Aorta (tissue), 5 donors: ENCODE measurements around the gene SLC8A1. TPM values are rescaled to one million over a fixed set of nuclear protein-coding genes. Genes with fewer than 3 reads are reported as not detected.

Experiments used
- ATAC-seq: fragments of 200-7000 bp; cut with Tn5 transposase; one replicate; pipeline ENCODE4 v1.9.1; 2022; ENCODE audit warnings: moderate library complexity; ENCODE audit not compliant: low FRiP score
- DNase-seq, 2 donors: peaks; one replicate each; pipeline ENCODE4 v3.0.0-alpha.2; 2020
- H3K27ac ChIP-seq, 2 donors: one replicate each; pipeline ENCODE4 v1.5.1; 2013; ENCODE audit warnings: low read length in 2 of 2, mild to moderate bottlenecking in 2 of 2, moderate library complexity in 2 of 2, control low read depth in 1 of 2, inconsistent platforms in 1 of 2, low read depth in 1 of 2
- H3K27me3 ChIP-seq, 2 donors: one replicate each; pipeline ENCODE4 v1.6.1; 2013; ENCODE audit warnings: control low read depth in 1 of 2, low read length in 1 of 2, mild to moderate bottlenecking in 1 of 2, moderate library complexity in 1 of 2; ENCODE audit not compliant: insufficient read depth in 2 of 2, control insufficient read depth in 1 of 2
- H3K36me3 ChIP-seq, 2 donors: one replicate each; pipeline ENCODE4 v1.6.1; 2013; ENCODE audit warnings: control low read depth in 1 of 2, low read length in 1 of 2, mild to moderate bottlenecking in 1 of 2; ENCODE audit not compliant: insufficient read depth in 2 of 2, control insufficient read depth in 1 of 2
- H3K4me1 ChIP-seq, 2 donors: one replicate each; pipeline ENCODE4 v1.6.1; 2013; ENCODE audit warnings: low read length in 2 of 2, control low read depth in 1 of 2, mild to moderate bottlenecking in 1 of 2, moderate library complexity in 1 of 2; ENCODE audit not compliant: insufficient read depth in 2 of 2, control insufficient read depth in 1 of 2
- H3K4me3 ChIP-seq, 2 donors: one replicate each; pipeline ENCODE4 v1.5.1; 2013; ENCODE audit warnings: low read length in 2 of 2, control low read depth in 1 of 2, mild to moderate bottlenecking in 1 of 2
- H3K9me3 ChIP-seq: one replicate; pipeline ENCODE4 v1.6.1; 2013; ENCODE audit warnings: mild to moderate bottlenecking, low read length; ENCODE audit not compliant: control insufficient read depth
- WGBS, 2 donors: extraction: QIAGEN DNeasy Blood & Tissue Kit; methylation state at CpG; one replicate each; pipeline ENCODE4 v1.1.7; 2013; 5-methylcytosine and 5-hydroxymethylcytosine counted together
- intact Hi-C, 2 donors: fragments of 100-400 bp; cut with DNase I; formaldehyde crosslinking; loops; one replicate each; pipeline versions ENCODE4 v1.14.2 to v1.15.0; 2022
- polyA plus RNA-seq, 2 donors: library from polyadenylated mRNA; stranded (reverse); fragments of 200-250 nt; gene quantifications; one replicate each; pipeline ENCODE4 v1.2.3, GENCODE V29; 2013
- total RNA-seq, 2 donors: library from RNA; stranded (reverse); fragmentation: NEBNext Ultra II Directional; extraction: Animal tissue kit (Norgen Biotek cat#: 25700); gene quantifications; one replicate each; pipeline ENCODE4 v1.2.1, GENCODE V29; 2021
- donor health status: healthy with polysubstance abuse.
- donor health status: Bipolar disorder and iron deficiency.
- donor health status: DM: no; HTN: no; CAD: no.
- donor health status: DM: no; HTN: no; CAD: no.
- donor health status: DM: yes; HTN: yes; CAD: no.

SLC8A1 gene
- total and polyA plus RNA-seq, 4 donors: 0.38 to 35.9 (median 15.7) TPM

DNA sequence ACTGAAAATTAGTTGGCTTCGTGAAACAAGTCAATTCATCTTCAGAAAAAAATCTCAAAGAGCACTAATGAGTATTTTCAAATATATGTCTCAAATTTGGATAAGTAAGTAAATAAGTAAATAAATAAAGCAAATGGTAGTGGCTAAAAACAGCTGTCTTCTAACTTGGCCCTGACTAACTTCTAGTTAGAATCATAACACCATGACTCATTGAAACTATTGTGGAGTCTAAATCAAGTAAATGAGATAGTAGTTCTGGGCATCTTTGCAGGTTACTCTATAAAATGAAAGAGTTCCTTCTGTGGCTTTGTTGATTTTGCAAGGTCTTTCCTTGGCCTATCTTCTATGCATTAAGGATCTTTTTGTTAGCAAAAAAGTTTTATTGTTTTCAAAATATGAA, 110.7 kb downstream of the SLC8A1 start:
- no peak for ATAC-seq
- 95 to 99% methylated on average over 1 of the region's 1 CpG for WGBS, 2 donors
- H3K27ac ChIP-seq: no peak overlapping the region
- no peaks in the 10 kb centered on the region for H3K27me3 ChIP-seq
- H3K4me3 ChIP-seq: no peak overlapping the region
- no peak for DNase-seq
- peaks cover 4 to 11% of the 10 kb centered on the region in 2 donors for H3K4me1 ChIP-seq
- intact Hi-C loops: loop anchor here in 1 of 2 donors (10.0 kb wide), 1 partner anchor 94 kb away; no protein-coding TSS in a partner anchor
- no peaks in the 10 kb centered on the region for H3K9me3 ChIP-seq
- no peaks in the 10 kb centered on the region for H3K36me3 ChIP-seq

DNA sequence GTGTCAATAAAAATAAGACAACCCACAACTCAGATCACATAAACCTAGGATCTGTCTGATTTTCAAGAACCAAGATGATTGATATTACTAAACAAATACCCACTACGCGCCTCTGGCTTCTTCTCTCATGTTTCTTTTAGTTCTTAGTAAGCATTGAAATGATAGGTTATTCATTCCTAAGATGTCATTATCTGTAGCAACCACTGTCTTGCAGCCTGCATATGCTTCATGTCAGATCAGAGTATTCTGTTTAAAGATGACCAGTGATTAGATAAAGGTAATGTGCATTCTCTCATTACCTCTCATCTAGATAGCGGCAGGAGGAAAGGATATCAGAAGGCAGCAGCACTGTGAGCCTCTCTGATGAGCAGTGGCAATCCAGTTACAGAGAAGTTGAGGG, 112.9 kb downstream of the SLC8A1 start:
- no peaks in the 10 kb centered on the region for H3K36me3 ChIP-seq
- 95 to 97% methylated on average over 3 of the region's 3 CpGs for WGBS, 2 donors
- H3K27me3 ChIP-seq: no peaks in the 10 kb centered on the region
- intact Hi-C loops: no loop called here
- peaks cover under 1 to 3% of the 10 kb centered on the region in 2 donors for H3K4me1 ChIP-seq
- DNase-seq (no peak), ATAC-seq (no peak)
- no peak overlapping the region for H3K27ac ChIP-seq
- no peaks in the 10 kb centered on the region for H3K9me3 ChIP-seq
- H3K4me3 ChIP-seq: no peak overlapping the region

DNA sequence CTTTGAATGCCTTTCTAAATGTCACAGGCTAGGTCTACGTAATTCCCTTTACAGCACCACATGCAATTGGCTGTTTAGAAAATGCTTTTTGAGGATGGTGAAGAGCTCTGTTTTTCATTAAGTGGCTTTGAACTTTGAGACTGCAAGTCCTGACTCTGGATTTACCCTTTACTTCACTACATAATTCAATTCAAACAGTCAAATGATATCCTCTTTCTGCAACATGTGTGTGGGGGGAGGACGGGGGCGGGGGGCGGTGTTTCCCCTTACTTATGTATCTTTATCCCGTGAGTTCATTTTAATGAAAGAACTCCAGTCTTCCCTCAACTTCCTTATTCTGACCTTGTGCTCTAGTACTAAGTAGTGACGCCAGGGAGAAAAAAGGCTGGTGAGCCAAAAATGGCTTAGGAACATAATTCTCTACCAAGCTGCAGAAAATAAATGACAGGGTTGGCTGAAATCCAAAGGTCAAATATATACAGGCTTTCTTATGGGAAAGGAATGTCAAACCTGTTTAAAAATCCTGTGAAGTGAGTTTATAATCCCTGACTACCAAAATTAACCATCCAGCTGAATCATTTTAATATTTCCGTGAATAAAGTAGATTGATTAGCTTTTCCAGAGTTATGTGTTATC, 119.6 kb downstream of the SLC8A1 start:
- H3K27ac ChIP-seq: no peak overlapping the region
- DNase-seq (no peak), ATAC-seq (peak; percentile 45)
- H3K27me3 ChIP-seq: no peaks in the 10 kb centered on the region
- no peak overlapping the region for H3K4me3 ChIP-seq
- WGBS, 2 donors: 5 to 16% methylated on average over 7 of the region's 7 CpGs
- intact Hi-C loops: no loop called here
- H3K36me3 ChIP-seq: no peaks in the 10 kb centered on the region
- no peaks in the 10 kb centered on the region for H3K9me3 ChIP-seq
- peaks cover 0 to 5% of the 10 kb centered on the region in 2 donors for H3K4me1 ChIP-seq

DNA sequence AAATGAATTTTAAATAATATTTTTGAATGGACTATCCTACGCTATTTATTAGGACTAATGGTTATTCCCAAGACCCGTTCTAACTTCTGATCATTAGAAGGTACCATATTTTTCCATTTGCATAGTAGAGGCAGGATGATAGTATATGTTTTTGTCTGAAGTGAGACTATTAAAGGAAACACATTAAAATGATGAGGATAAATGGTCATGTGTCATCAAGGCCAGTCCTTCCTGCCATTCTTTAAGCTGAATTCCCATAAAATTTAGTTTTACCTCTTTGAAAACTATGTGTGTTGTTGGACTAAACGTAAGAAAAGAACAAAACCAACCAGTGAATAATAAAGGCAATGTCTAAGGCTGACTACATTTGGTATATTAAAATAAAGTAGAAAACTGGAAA, 121.8 kb downstream of the SLC8A1 start:
- no peaks in the 10 kb centered on the region for H3K9me3 ChIP-seq
- no peak for DNase-seq
- intact Hi-C loops: no loop called here
- no peaks in the 10 kb centered on the region for H3K27me3 ChIP-seq
- ATAC-seq: no peak
- 75 to 91% methylated on average over 3 of the region's 3 CpGs for WGBS, 2 donors
- no peaks in the 10 kb centered on the region for H3K36me3 ChIP-seq
- peaks cover 1 to 5% of the 10 kb centered on the region in 2 donors for H3K4me1 ChIP-seq
- no peak overlapping the region for H3K27ac ChIP-seq
- H3K4me3 ChIP-seq: no peak overlapping the region

DNA sequence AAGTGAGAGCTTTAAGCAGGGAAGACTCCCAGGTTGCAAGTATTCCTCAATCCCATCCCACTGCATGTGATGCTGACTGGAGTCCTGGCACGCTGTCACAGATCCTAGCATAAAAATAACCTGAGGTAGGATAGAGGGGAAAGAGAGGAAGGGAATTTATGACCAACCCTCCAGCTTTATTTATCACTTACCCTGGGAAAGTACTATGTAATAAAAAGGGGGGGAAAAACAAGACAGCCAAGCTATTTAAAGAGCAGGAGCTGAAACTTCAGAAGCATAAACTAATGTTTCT, 122.2 kb downstream of the SLC8A1 start:
- H3K9me3 ChIP-seq: no peaks in the 10 kb centered on the region
- ATAC-seq (peak; percentile 57), DNase-seq (no peak)
- no peaks in the 10 kb centered on the region for H3K27me3 ChIP-seq
- 22 to 31% methylated on average over 1 of the region's 1 CpG for WGBS, 2 donors
- no peaks in the 10 kb centered on the region for H3K36me3 ChIP-seq
- no peak overlapping the region for H3K4me3 ChIP-seq
- H3K4me1 ChIP-seq: peaks cover 2 to 5% of the 10 kb centered on the region in 2 donors
- intact Hi-C loops: no loop called here
- peak overlapping the region in 1 of 2 donors; percentile 44 for H3K27ac ChIP-seq

DNA sequence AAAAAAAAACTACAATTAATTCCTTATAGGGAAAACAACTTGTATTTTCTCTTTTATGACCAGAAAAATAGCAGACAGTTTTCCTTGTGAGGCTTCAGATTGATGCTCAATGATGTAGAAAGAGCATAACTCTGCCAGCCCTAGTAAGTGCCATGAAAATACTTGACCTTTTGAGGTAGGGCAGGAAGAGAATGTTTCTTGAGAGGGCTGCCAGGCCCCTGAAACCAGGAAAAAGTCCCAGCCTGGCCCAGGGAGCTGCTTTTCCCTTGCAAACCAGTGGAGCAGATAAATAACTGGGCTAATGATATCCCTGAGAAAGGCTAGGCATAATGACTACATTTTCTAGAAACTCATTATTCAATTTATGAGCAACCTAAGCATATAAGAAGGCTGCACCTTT, 126.8 kb downstream of the SLC8A1 start:
- H3K4me3 ChIP-seq: no peak overlapping the region
- no peak for DNase-seq
- no peak overlapping the region for H3K27ac ChIP-seq
- no peaks in the 10 kb centered on the region for H3K9me3 ChIP-seq
- H3K27me3 ChIP-seq: no peaks in the 10 kb centered on the region
- ATAC-seq: peak; percentile 41
- H3K36me3 ChIP-seq: no peaks in the 10 kb centered on the region
- intact Hi-C loops: no loop called here
- peaks cover 2 to 5% of the 10 kb centered on the region in 2 donors for H3K4me1 ChIP-seq

DNA sequence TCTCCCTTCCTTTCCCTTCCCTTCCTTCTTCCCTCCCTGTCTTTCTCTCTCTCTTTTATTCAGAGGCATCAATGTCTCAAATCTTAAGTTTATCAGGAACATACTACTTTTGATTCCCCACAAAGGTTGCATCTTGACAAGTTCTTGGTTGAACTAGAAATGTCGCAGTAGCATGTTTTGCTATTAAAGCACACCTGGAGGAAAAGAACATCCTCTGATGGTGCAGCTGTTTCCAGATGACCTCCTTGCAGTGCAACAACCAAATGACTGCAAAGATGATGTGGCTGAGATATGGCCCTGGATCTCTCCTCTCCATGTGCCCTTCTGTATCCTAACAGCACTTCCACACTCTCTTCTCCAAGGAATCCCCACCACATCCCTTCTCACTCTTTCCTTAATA, 127.2 kb downstream of the SLC8A1 start:
- DNase-seq (no peak), ATAC-seq (no peak)
- Histone ChIP-seq H3K4me1 (peaks cover 2 to 4% of the 10 kb centered on the region in 2 donors), H3K27ac (no peak overlapping the region), H3K27me3 (no peaks in the 10 kb centered on the region), H3K36me3 (no peaks in the 10 kb centered on the region), H3K9me3 (no peaks in the 10 kb centered on the region), H3K4me3 (no peak overlapping the region)
- 94 to 100% methylated on average over 1 of the region's 1 CpG for WGBS, 2 donors
- intact Hi-C loops: no loop called here

DNA sequence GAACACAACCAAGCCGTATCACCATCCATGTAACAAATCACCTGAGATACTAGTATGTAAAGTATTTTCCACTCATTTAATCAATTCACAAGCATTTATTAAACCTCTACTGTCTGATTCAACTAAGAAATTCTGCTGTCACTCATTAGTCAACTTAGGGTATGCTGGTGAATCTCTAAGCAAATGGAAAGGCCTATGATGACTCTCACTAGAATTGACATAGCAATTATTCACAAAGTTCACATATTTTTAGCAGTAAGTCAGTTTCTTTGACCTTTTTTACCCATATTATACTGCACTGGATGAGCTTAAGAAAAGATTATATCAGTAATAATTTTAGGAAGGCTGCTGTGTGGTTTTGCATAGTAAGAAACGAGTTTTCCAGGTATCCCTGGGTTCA, 130.1 kb downstream of the SLC8A1 start:
- no peak for ATAC-seq
- Histone ChIP-seq H3K4me3 (no peak overlapping the region), H3K36me3 (no peaks in the 10 kb centered on the region), H3K27me3 (no peaks in the 10 kb centered on the region), H3K4me1 (peaks cover 0 to 4% of the 10 kb centered on the region in 2 donors), H3K9me3 (no peaks in the 10 kb centered on the region), H3K27ac (no peak overlapping the region)
- 93 to 94% methylated on average over 2 of the region's 2 CpGs for WGBS, 2 donors
- DNase-seq: no peak
- intact Hi-C loops: no loop called here

DNA sequence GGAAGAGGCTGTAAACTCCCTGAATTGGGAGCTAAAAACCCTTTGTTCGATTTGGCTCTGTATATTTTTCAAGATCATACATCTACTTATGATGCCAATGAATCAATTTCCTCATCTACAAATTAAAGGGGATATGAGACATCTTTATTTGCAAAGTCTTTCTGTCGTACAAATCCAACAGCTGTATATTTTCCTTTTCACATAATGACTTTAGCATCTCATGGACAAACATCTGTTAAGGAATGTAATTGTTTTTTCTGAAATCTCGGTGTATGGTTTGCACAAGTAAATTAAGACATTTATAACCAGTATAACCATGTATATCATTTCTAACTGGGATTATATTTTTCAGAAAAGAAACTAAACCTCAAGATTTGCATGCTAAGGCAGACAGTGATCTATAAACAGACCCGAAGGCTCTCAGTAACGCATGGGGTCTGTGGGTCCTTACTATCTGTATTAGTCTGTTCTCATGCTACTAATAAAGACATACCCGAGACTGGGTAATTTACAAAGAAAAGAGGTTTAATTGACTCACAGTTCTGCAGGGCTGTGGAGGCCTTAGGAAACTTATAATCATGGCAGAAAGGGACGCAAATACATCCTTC, 130.8 kb downstream of the SLC8A1 start:
- H3K4me1 ChIP-seq: peaks cover 0 to 4% of the 10 kb centered on the region in 2 donors
- no peaks in the 10 kb centered on the region for H3K36me3 ChIP-seq
- no peak for ATAC-seq
- H3K27me3 ChIP-seq: no peaks in the 10 kb centered on the region
- DNase-seq: no peak
- intact Hi-C loops: no loop called here
- 91 to 94% methylated on average over 7 of the region's 7 CpGs for WGBS, 2 donors
- no peak overlapping the region for H3K4me3 ChIP-seq
- no peak overlapping the region for H3K27ac ChIP-seq
- no peaks in the 10 kb centered on the region for H3K9me3 ChIP-seq
